Sciatic nerve (tissue), 2 donors: ENCODE data around the gene SV2B. TPM values are rescaled to one million over a fixed set of nuclear protein-coding genes. Genes with fewer than 3 reads are reported as not detected.
A peak's percentile ranks its signal among the peaks of the same experiment; 100 is the strongest.

ENCODE experiments used
- ATAC-seq: fragments of 200-7000 bp; cut with Tn5 transposase; one replicate; pipeline ENCODE4 v1.9.1; 2020; ENCODE audit warnings: mild to moderate bottlenecking, moderate library complexity
- DNase-seq: peaks from one replicate; pipeline ENCODE4 v3.0.0-alpha.2; 2020; ENCODE audit warnings: low spot score
- intact Hi-C: fragments of 100-400 bp; cut with DNase I; formaldehyde crosslinking; loops from one replicate; pipeline ENCODE4 v1.14.2; 2022
- total RNA-seq: library from RNA; stranded (reverse); fragmentation: NEBNext Ultra II Directional; extraction: Animal tissue kit (Norgen Biotek cat#: 25700); gene quantifications from one replicate; pipeline ENCODE4 v1.2.1, GENCODE V29; 2021
- donor health status: DM: no; HTN: no; CAD: no.
- donor health status: DM: no; HTN: no; CAD: no.

Gene SV2B
- total RNA-seq, 1 donor from 2014 or later: 19.1 TPM

DNA sequence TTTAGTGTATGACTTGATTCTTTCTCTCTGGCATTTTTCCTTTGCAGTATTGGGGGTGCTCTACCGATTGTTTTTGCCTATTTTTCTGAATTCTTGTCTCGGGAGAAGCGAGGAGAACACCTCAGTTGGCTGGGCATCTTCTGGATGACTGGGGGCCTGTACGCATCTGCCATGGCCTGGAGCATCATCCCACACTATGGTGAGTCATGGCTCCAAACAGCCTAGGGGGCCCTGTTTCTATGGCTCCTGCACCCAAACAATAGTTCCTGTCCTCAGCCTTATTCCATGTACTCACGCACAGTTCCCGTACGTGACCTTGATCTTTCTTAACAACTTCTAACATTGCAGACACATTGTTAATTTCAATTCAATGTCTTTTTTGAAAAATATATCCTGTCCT lies 152.3 kb downstream of the SV2B start:
- DNase-seq (no peak), ATAC-seq (no peak)
- intact Hi-C loops: no loop called here

DNA sequence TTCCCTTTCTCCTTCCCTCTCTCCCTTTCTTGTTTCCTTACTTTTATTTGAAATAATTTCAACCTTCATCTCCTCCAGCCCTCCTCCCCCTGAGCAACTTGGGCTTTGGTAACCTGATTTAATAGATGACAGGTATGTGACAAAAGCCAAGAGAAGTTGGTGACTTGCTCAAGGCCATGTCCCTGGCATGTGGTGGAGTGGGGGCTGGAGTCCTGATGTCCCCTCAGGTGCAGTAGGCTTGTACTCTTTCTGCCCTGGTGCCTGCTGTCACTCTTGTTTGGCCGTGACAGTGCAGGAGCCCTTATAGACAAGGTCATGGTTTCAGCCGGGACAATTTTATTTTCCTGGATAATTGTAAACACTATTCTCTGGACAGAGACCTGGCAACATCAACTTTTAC lies 152.7 kb downstream of the SV2B start:
- DNase-seq (no peak), ATAC-seq (no peak)
- intact Hi-C loops: no loop called here

- DNase-seq: no peak
- intact Hi-C loops: no loop called here
- no peak for ATAC-seq
Observed at GRCh38 chr15:91253605-91254004, 153.5 kb downstream of the SV2B start.

DNA sequence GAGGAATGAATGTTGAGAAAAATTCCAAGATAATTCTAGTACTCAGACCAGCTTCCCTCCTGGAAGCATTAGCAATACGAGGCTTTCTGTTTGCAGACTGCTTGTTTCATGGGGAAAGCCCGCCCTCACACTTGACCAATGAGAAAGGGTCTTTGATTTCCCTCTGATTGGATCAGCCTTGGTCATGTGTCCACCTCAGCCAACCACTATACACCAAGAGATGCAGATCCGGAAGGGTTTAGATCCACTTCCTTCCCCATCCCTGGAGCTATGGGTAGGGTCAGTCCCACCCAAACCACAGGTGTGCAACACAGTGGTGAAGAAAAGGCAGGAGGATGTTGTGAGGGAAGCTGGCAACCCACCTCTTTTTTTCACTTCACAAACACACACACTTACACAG lies 154.7 kb downstream of the SV2B start:
- intact Hi-C loops: no loop called here
- ATAC-seq (no peak), DNase-seq (no peak)

- ATAC-seq (no peak), DNase-seq (no peak)
- intact Hi-C loops: no loop called here
Observed at GRCh38 chr15:91255670-91256192, 155.7 kb downstream of the SV2B start.

DNA sequence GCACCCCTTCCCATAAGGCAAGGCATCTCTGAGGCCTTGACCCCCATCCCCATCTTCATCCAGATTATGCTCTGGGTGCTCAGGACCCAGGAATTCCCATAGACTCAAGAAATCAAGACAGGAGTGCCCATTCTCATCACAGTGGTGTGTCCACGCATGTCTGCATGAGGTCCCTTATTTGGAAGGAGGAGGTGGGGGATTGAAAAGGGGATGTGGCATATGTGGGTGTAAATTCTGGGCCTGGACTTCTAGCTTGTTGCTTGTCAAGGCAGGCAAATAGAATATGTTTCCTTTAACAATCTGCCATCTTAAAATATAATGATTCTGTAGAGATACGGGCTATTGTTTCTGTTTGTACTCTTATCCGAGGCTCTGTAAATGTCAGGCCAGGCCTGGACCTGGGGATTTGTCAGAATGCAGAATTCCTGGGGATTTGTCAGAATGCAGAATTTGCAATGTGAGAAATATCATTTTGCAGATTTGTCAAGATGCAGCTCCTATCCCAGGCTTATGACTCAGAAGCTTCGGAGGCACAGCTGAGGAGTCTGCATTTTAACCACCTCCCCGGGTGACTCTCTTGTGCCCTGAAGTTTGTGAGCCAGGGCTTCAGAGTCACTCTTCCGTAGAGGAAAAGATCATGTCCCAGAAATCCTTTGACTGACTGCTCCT lies 157.8 kb downstream of the SV2B start:
- DNase-seq (no peak), ATAC-seq (no peak)
- intact Hi-C loops: no loop called here

DNA sequence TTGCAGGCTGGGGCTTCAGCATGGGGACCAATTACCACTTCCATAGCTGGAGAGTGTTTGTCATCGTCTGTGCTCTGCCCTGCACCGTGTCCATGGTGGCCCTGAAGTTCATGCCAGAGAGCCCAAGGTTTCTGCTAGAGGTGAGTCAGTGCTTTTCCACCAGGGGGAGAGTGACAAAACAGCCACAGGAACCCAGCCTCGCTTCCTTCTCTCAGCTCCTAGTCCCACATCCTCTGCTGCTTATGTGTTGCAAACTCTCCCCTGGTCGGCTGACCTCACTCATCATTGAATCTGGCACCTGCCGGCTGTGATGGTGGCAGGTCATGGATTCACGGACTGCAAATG lies 158.3 kb downstream of the SV2B start:
- no peak for ATAC-seq
- no peak for DNase-seq
- intact Hi-C loops: no loop called here

DNA sequence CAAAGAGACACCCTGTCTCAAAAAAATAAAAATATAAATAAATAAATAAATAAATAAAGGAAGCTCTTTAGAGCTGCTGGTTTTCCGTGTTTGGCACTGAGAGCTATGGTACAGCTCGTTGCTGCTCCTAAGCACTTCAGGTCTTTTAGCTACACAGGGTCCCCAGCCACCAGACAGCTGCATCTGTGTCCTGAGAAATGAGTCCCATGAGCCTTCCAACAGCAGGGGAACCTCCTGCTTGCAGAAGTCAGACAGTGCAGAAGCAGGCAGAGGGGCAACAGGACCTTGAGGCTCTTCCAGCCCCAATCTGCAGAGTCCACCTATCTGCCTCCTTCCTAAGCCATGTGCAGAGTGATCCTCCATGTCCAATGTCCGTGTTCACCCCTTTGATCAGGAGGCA lies 159.0 kb downstream of the SV2B start:
- DNase-seq (no peak), ATAC-seq (no peak)
- intact Hi-C loops: no loop called here

DNA sequence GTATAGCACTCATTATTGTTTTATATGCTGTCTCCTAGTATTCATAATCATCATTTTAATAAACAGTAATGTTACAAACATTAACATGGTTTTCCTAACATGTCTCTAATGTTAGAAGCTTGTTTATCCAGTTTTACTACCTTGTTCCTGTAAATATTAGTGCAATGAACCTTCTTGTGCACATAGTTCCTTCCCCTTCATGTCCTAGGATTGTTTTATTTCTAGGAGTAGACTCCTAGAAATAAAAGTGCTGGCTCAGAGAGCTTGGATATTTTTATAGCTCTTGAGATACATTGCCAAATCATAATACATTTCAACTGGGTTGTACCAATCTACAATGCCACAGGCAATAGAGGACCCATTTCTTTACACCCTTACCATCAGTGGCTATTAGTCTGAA lies 161.3 kb downstream of the SV2B start:
- ATAC-seq: no peak
- DNase-seq: no peak
- intact Hi-C loops: no loop called here

DNA sequence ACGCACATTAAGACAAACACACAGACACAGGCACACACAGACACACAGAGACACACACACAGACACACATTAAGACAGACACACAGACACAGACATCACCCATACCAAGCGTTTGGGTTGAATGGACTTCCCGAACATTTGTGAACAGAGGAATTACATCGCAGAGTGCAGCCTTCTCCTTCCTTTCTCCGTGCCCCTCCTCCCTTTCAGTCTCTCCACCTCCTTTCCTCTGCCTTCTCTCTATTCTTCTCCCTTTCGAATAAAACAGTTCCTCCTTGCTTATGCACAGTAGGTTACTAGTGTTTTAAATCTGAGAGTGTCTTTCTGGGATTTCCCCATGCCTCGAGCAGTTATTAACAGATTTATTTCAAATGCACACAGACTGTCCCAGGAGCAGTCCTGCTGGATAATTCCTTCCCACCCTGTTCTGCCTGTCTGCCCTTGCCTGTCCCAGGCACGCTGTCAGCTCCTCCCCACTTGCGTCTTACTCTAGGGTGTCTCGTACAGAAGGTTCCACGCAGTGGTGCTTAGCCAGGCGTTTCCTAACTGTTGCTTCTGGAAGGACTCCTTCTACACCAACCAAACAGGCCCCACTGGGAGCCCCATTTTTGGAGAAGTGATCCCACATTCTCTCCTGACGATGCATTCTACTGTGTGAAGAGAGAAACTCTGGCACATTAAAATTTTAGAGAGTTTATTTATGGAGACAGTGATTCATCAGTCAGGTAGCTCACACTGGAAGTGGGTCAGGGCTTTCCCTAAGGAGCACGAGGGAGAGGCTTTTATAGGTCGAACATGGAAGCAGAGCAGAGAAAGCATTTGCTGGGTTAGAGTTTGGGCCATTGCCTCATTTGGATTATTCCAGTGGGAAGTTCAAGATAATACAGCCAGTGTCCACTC lies 163.8 kb downstream of the SV2B start:
- DNase-seq (peak; percentile 75), ATAC-seq (peak; percentile 97)
- intact Hi-C loops: no loop called here

GRCh38 chr15:91264651-91265351 lies 164.7 kb downstream of the SV2B start:
- intact Hi-C loops: no loop called here

DNA sequence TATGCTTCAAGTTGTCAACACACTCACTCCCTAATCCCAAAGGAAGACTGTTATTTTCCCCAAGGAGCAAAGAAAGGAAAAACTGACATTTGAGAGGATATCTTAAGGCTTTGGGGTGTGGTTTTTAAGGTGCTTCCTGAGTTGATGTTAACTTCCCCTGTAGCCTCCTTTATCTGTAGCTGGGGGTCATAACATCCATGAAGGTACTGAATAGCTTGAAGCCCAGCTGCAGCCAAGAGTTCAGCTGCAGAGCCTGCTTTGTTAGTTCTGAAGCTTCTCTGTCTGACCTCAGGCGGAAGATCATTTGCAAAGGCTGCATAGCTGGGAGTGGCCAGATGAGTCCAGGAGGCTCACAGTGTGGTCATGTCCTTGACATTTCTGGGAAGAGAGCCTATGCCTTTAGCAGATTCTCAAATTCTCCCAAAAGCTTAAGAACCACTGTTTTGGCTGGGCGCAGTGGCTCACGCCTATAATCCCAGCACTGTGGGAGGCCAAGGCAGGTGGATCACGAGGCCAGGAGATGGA lies 165.4 kb downstream of the SV2B start:
- DNase-seq (no peak), ATAC-seq (peak; percentile 63)
- intact Hi-C loops: no loop called here

More at GRCh38 chr15:91264651-91265351, 164.7 kb downstream of the SV2B start:
- peak; percentile 54 for ATAC-seq
- no peak for DNase-seq

DNA sequence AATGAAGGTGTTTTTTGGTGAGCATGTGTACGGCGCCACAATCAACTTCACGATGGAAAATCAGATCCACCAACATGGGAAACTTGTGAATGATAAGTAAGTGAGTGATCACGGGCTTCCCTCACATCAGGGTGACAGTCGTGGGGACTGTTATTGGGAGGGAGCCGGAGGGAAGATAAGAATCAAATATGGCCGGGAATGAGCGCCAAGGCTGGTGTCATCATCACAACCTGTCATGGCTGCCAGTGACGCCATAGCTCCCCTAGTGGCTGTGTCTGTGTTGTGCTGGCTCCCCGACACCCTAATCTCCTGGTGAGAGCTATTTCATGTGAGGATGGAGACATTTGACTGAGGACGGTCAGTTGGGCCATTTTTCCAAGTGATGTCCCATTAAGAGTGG lies 168.5 kb downstream of the SV2B start:
- ATAC-seq (no peak), DNase-seq (no peak)
- intact Hi-C loops: no loop called here

- DNase-seq: no peak
- no peak for ATAC-seq
- intact Hi-C loops: no loop called here
Observed at GRCh38 chr15:91270747-91271146, 170.7 kb downstream of the SV2B start.

DNA sequence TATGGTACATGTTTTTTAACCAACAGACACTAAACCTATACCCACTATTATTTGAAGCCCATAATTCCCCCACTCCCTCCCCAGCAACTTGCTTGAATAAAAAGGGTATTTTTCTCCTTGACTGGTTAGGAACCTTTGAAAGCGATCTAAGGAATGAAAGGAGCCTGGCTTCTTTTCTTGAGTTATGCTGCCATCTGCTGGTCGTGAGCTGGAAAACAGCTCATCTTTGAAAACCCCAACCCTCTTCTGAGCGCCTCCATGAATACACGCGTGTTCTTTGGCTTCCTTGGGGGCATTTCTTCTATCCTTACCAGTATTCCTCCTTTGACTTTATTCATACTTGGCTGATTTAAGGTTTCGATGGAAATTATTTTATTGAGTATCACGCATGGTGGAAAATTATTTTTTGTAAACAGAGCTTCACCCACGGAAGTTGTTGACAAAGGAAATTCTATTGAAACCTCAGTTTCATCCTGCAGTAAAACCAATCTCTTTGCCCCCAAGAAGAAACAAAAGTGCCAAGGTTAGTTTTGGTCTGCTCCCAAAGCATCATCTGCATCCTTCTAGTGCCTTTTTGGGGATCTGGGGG lies 171.6 kb downstream of the SV2B start:
- intact Hi-C loops: no loop called here
- peak; percentile 73 for DNase-seq
- ATAC-seq: peak; percentile 91

GRCh38 chr15:91275844-91276243 lies 175.8 kb downstream of the SV2B start:
- DNase-seq (no peak), ATAC-seq (no peak)
- intact Hi-C loops: loop anchor here (5.0 kb wide), 1 partner anchor 219 kb away; no protein-coding TSS in a partner anchor

DNA sequence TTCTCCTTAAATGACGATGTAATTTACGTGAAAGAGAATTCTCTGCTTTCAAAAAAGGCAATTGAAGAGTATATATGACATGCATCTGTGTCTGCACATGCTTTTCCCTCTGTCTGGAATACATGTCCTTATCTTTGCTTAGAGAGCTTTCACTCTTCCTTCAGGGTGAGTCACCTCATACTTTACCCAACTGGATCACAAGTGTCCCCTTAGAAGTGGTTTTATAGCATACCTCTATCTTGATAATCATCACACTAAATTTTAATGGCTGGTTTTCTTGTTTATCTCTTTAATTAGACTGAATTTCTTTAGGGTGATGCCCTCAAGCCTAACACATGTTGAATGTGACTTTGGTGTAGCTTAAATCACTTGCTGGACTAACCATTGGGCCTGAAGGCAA lies 178.9 kb downstream of the SV2B start:
- intact Hi-C loops: loop anchor here (5.0 kb wide), 1 partner anchor 222 kb away; no protein-coding TSS in a partner anchor
- DNase-seq: no peak
- no peak for ATAC-seq

DNA sequence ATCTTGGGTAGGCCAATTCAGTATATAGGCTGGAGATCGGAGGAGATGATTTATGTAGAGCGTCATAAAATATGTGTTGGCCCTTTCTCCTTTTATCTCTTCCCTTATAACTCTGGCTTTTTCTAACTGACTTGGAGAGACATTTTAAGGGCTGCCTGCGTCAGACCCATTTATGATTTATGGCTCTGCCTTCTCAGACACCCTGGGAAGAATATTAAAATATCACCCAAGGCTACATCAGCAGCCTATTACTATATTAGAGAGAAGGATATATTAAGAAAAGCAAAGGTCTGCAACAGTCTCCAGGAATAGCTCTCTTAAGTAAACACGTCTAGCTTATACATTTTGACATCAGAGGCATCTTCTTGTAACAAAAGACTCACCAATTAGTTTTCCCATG lies 179.4 kb downstream of the SV2B start:
- intact Hi-C loops: loop anchor here (5.0 kb wide), 1 partner anchor 222 kb away; no protein-coding TSS in a partner anchor
- DNase-seq (no peak), ATAC-seq (no peak)

DNA sequence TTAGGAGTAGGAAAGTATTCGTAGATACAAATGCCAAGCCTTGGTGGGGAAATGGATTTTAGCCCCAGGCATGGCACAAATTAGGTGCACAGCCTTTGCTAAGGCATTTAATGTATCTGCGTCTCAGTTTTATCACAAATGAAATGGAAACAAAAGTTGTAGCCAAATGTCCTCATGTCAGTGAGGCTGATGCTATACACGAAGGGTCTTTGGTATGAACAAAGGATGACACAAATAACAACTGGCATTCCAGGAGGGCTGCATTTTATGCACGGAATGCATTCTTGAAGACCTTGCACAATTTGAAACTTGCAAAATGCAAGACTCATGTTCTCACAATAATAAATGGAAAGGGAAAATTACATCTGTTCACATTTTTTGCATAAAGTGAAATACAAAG lies 181.9 kb downstream of the SV2B start:
- DNase-seq: no peak

More for the DNA sequence above, 181.9 kb downstream of the SV2B start:
- intact Hi-C loops: no loop called here
- no peak for ATAC-seq
